HT-29 (cell line): ENCODE data around the gene INSRR. TPM values are rescaled to one million over a fixed set of nuclear protein-coding genes. Genes with fewer than 3 reads are reported as not detected.

Source experiments
- DNase-seq: peaks from one replicate; pipeline ENCODE4 v3.0.0-alpha.2; 2015; ENCODE audit warnings: low spot score
- total RNA-seq: library from RNA; depleted of rRNA; stranded (reverse); fragments of >200 nt; shearing (Covaris generic); gene quantifications from 2 replicates; pipeline ENCODE4 v1.2.3, GENCODE V29; 2014; rRNA removed

INSRR gene
- 0.03 TPM in 1 of 2 replicates, not detected in the other for total RNA-seq

- no peak for DNase-seq
Measured at GRCh38 chr1:156858959-156859522, at the start of gene INSRR. INSRR (minus strand) TSS chr1:156859117; CDS start chr1:156858621, 496 bp downstream.

GRCh38 chr1:156908541-156908940 is 49.6 kb upstream of the INSRR start:
- DNase-seq, result no peak

DNA sequence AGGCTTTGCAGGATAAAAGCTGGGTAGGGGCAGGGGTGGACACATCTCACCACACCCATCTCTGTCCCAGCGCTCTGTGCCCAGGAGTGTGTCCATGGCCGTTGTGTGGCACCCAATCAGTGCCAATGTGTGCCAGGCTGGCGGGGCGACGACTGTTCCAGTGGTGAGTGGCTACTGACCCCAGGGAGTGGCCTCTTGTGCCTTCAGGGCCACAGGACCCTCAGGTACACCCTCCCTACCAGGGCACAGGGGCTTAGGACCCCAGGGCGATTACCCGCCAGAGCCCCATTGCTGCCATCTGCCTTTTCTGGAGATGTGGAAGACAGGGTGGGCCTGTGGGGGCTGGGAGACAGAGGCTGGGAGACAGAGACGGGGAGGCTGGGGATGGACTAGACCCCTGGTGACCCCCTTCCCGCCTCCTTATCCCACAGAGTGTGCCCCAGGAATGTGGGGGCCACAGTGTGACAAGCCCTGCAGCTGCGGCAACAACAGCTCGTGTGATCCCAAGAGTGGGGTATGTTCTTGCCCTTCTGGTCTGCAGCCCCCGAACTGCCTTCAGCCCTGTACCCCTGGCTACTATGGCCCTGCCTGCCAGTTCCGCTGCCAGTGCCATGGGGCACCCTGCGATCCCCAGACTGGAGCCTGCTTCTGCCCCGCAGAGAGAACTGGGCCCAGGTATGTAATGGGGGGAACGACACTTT is 47.4 kb upstream of the INSRR start:
- no peak for DNase-seq

DNA sequence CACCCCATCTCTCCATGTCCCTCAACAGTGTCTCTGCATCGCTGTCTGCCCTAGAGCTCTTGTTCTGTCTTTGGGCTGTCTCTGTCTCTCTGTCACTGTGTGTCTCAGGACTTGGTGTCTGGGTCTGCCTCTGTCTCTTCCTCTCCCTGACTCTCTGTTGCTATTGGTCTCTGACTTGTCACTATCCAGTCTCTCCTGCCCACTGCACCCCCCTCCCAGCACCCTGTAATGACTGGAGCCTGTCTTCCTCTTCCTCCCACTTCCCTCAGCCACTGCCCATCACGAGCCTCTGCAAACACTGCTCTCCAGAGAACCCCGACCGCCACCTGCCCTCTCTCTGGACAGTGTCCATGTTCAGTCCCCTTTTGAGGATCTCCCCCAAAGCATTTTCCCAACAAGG is 46.7 kb upstream of the INSRR start:
- DNase-seq, result no peak

- no peak for DNase-seq
Measured at GRCh38 chr1:156905176-156905575, 46.3 kb upstream of the INSRR start.

DNA sequence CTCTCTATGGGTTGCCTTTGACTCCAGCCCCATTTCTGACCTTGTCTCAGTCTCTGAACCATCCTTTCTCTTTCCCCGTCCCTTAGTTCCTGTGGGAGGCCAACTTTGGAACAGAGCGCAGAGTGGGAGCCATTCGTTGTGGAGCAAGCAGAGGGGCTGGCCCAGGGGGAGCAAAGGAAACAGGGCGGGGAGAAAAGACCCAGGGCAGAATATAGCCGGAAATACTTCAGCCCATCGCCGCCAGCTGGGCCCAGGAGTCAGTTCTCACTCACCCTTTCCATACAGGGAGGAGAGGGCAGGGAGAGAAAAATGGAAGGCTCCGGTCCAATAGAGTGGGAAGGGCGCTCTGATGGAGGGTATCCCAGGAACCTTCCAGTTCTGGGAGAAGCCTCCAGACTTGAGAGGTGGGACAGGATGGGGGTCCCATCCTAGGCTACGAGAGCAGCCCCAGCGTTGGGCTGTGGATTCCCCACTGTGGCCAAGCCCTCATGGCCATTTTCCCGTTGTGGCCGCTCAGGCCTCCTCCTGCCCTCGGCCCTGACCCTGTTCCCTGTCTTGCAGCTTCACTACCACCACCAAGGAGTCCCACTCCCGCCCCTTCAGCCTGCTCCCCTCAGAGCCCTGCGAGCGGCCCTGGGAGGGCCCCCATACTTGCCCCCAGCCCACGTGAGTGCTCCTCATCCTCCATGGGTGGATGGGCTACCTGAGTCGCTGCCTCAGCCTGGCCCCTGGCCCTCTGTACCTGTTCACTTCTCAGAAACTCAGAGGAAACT is 45.5 kb upstream of the INSRR start:
- no peak for DNase-seq

- no peak for DNase-seq
Measured at GRCh38 chr1:156903328-156904091, 44.6 kb upstream of the INSRR start.

GRCh38 chr1:156901966-156902915 is 43.3 kb upstream of the INSRR start:
- DNase-seq, result no peak

DNA sequence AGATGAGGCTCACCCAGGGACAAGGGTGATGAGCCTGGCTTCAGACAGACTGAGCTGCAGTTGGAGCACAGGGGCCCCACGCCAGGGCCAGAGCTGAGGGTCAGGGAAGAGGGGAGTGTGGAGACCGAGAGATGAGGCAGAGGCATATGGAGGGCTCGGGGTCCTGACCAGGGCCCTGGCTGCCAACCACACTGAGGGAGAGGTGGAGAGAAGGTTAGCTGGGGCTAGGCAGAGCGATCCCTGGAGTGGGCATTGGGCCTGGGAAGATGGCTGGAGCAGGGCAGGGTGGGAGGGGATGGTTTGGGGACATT is 42.6 kb upstream of the INSRR start:
- no peak for DNase-seq

DNA sequence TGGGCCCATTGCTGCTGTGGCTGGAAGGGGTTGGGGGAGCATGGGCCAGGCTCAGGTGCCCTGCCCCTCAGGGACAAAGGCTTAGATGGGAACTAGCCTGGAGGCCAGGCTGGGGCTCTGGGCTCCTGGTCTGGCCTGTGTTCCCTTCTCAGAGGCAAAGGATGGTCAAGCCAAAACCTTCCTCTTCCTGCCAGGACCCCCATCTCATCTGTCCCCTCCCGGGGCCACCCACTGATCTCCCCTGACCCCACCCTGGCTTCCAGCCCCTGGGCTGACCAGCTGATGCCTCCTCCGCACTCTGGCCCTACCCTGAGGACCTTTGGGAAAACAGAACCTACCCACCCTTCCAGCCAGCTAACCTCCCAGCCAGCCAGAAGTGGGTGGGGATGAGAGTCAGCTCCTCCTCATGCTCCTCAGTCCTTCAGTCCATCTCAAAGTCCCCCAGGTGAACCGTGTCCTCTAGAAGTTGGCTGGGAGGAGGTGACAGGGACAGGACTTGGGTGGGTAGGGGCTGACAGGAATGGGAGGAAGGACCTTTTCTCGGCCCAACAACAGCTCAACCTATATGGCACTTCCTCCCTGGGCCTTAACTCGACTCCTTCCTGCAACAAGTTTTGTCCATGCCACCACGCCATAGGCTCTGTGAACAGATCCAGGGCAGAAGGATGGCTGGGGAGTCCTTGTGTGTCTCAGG is 42.1 kb upstream of the INSRR start:
- no peak for DNase-seq

DNA sequence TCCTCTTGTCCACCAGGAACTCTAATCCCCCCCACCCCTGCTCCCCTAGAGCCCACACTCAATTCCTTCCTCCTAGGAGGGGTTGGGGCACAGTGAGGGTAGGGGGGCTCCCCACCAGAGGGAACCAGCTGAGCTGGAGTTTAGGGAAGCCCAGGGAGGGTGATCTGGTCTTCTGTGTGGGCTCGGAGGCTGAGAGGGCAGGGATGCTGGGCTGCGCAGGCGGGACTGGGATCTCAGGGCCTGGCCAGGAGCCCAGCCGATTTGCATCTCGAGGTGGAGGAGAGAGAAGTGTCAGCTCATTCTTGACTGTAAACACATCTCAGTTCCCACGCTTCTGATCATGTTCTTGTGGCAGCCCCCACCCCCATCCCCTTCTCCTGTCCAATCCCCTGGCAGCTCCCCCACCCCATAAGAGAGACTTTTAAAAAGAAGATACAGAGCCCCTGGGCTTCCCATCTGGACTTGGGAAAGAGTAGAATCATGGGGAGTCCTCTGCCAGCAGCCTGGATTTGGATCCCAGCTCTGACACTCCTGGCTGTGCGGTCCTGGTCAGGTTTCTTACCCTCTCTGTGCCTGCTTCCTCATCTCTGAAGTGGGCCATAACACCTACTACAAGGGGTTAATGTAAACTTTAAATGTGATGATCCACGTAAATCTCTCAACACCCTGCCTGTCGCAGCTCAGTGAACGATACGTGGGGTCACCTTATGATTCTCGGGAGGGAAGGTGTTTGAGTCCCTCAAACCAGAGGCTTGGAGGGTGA is 41.2 kb upstream of the INSRR start:
- no peak for DNase-seq

DNA sequence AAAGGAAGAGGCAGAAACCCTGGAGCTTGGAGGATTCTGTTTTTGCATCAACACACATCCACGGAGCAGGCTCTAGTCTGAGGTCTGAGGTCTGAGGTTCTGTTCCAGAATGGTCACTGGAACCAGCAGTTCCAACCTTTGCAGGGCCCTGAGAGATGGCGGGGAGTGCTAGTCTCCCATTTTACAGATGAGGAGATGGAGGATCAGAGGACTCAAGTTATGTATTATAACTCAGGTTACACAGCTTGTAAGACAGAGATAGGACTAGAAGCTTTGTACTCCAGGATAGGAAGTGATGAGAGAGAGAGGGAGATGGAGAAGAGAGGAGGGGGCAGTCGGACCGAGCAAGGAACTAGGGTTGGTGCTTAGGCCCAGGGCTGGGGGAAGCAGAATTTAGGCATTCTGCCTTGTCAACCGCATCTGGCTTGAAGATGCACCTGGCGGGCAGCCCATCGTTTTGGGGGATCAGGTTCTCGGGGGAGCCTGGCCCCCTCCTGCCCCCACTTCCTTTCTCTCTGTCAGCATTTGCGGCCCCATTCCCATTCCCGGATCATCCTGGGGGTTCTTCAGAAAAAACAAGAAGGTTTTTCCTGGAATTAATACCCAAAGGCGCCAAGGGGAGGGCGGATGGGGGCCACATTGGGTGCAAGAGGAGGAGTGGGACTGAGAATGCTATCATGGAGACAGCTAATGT is 40.2 kb upstream of the INSRR start:
- DNase-seq, result no peak

DNA sequence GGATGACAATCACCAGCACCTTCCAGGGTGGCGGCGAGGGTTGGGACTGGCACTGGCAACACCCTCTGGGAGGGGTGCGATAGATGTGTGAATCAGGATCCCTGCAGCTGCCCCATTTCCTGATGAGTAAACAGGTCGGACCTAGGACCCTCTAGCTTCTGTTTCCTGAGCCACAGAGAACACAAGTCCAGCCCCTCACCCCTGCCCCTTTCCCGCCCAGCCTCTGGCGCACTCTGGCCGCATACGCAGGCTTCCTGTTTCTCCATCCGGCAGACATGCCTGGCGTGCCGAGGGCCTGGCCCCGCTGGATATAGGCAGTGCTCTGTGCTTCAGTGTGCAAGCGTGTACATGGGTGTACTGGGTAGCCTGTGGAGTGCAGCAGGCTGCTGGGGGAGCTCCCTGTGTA is 39.2 kb upstream of the INSRR start:
- no peak for DNase-seq

- no peak for DNase-seq
Measured at GRCh38 chr1:156897078-156897825, 38.3 kb upstream of the INSRR start.

- peak; percentile 28 for DNase-seq
Measured at GRCh38 chr1:156896490-156897033, 37.6 kb upstream of the INSRR start.

GRCh38 chr1:156895927-156896326 is 37.0 kb upstream of the INSRR start:
- DNase-seq, result no peak

DNA sequence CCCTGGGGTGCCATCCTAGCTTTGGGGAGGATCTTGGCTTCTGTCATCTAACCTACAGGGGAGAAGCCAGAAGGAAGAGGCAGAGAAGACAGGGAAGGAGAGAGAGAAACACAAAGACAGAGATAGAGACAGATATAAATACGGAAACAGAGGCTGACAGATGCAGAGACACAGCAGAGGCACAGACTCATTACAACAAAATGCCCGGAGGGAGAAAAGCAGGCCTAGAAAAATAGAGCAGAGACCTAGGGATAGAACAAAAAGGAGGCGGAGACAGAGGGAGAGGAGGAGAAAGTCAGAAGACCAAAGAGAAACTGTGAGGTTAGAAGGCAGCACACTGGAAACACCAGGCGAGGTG is 36.5 kb upstream of the INSRR start:
- DNase-seq, result no peak
